ENCODE results near the gene RAB7B. TPM values are rescaled to one million over a fixed set of nuclear protein-coding genes. Genes with fewer than 3 reads are reported as not detected.

The RAB7B gene
- total and polyA plus RNA-seq, 2 of the 4 experiments (the other 2 are of a cell fraction): 9.1 to 14.7 TPM

DNA sequence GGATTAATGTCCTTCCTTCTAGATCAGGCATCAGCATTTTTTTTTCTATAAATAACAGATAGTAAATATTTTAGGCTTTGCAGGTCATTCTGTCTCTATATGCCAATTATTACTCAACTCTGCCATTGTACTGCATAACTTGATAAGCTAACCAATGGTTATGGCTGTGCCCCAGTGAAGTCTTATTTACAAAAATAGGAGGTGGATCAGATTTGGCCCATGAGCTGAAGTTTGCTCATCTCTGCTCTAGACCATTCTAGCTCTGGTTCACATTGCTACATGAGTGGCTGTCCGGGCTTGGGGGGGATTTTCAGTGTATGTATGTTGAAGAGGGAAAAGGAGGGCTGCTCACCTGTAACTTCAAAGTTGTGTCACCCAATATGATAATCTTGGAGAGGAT lies 10.1 kb downstream of the RAB7B start:
- Histone ChIP-seq H2BK120ac (ENCODE audit: low read depth, low read length) (no peak overlapping the region), H2AFZ (replicated peaks; ENCODE audit: low read length, poor library complexity) (no peak overlapping the region), H2BK20ac (ENCODE audit: low read depth, low read length) (no peak overlapping the region), H3K9ac (ENCODE audit: low read depth, low read length) (no peak overlapping the region), H4K5ac (ENCODE audit: low read depth, low read length) (no peak overlapping the region), H2BK5ac (ENCODE audit: low read depth, low read length, poor library complexity, severe bottlenecking) (no peak overlapping the region), H3K4ac (ENCODE audit: low read depth, low read length) (no peak overlapping the region), H3K27me3 (ENCODE audit: control insufficient read depth, insufficient read depth, low read length) (no peaks in the 10 kb centered on the region), H3K9me1 (ENCODE audit: insufficient read depth, low read length) (no peaks in the 10 kb centered on the region), H3K23ac (ENCODE audit: low read depth, low read length) (no peak overlapping the region), H3K4me1 (ENCODE audit: control insufficient read depth, insufficient read depth, low read length) (no peaks in the 10 kb centered on the region), H3K79me1 (ENCODE audit: low read depth in 1 of 2, low read length in 2 of 2) (no peaks in the 10 kb centered on the region), H3K18ac (ENCODE audit: low read depth, low read length) (no peak overlapping the region), H3K9me3 (ENCODE audit: control insufficient read depth, insufficient read depth, low read length) (no peaks in the 10 kb centered on the region), H4K20me1 (ENCODE audit: insufficient read depth, low read length) (no peaks in the 10 kb centered on the region), H2BK15ac (ENCODE audit: low read depth, low read length) (no peak overlapping the region), H2AK9ac (replicated peaks; ENCODE audit: low read depth, low read length, poor library complexity) (no peak overlapping the region), H2AK5ac (ENCODE audit: low read depth, low read length) (no peak overlapping the region), H3K4me2 (ENCODE audit: low read depth, low read length) (no peak overlapping the region), H3K27ac (ENCODE audit: insufficient read depth, low read length) (no peak overlapping the region), H4K8ac (ENCODE audit: low read depth in 2 of 2, low read length in 2 of 2) (no peak overlapping the region), H3K36me3 (ENCODE audit: control insufficient read depth, insufficient read depth, low read length) (peaks cover 4% of the 10 kb centered on the region; the same call in 1 of the 2 replicates), H3K56ac (ENCODE audit: extremely low read depth, insufficient read depth, low read length) (no peak overlapping the region), H4K91ac (ENCODE audit: insufficient read depth, low read depth, low read length) (no peak overlapping the region), H3K4me3 (ENCODE audit: insufficient read depth, low read depth, low read length) (no peak overlapping the region), H3K14ac (replicated peaks; ENCODE audit: low read depth, low read length) (no peak overlapping the region)
- ATAC-seq (ENCODE audit: low read depth) (no peak), DNase-seq (no peak)
- dilution Hi-C loops (cut with HindIII; ENCODE audit: low sequenced_read_pairs, unreplicated experiment): no loop called here
- POLR2A ChIA-PET (ENCODE audit: unreplicated experiment): no interaction called here
- no CpG with 5 or more reads among the region's 1 CpG for WGBS, 2 experiments (ENCODE audit: extremely low coverage in 2 of 2, insufficient read length in 1 of 2)
- BruUV-seq (replicated peaks): no TSS peak
- intact Hi-C loops (cut with micrococcal nuclease): no loop called here
- TF ChIP-seq, protein P1, sequence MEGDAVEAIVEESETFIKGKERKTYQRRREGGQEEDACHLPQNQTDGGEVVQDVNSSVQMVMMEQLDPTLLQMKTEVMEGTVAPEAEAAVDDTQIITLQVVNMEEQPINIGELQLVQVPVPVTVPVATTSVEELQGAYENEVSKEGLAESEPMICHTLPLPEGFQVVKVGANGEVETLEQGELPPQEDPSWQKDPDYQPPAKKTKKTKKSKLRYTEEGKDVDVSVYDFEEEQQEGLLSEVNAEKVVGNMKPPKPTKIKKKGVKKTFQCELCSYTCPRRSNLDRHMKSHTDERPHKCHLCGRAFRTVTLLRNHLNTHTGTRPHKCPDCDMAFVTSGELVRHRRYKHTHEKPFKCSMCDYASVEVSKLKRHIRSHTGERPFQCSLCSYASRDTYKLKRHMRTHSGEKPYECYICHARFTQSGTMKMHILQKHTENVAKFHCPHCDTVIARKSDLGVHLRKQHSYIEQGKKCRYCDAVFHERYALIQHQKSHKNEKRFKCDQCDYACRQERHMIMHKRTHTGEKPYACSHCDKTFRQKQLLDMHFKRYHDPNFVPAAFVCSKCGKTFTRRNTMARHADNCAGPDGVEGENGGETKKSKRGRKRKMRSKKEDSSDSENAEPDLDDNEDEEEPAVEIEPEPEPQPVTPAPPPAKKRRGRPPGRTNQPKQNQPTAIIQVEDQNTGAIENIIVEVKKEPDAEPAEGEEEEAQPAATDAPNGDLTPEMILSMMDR (conservative IDR thresholded peaks at IDR 0.05; ENCODE audit: low read depth, low read length): no peak
- TF ChIP-seq NFE2L2 (IDR thresholded peaks at IDR 0.05; ENCODE audit: low read depth, low read length): no peak
- in situ Hi-C loops (cut with MboI; ENCODE audit: low sequenced_read_pairs): no loop called here
- CTCF ChIA-PET: interaction anchor here (1.4 to 2.2 kb wide), 2 partner anchors 9 to 113 kb away, joined by 4 to 9 read pairs; no protein-coding TSS in a partner anchor

Data from IMR-90 (cell line).